ENCODE results near the gene HEBP1.

Gene HEBP1

DNA sequence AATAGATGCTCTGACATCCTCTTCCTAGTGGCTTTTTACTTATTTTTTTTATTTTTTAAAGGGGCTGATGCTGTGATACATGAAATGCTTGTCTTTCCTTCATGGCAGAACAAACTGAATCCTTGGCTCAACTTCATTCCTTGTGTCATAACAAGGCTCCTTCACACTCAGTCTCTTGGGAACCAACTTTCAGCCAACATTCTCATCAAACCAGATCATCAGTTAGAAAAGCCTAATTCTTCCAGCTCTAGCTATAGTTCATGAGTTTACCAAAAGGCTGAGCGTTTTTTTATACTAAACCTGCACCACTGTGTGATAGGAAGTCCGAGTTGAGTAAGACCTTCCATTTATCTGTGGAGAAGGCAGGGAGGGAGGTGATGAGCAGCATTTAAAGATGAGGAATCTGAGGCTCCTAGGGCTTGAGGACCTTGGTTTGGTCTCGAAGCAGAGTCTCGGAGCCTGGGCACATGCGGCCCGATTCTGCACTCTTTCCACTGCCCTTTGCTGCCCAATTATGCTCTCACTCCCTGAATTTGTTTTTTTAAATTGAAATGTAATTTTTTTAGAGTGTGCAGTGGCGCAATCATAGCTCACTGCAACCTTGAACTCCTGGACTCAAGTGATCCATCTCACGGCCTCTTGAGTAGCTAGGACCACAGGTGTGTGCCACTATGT is 56.3 kb downstream of the HEBP1 start:
- Histone ChIP-seq H3K79me2 (ENCODE audit: insufficient read depth, low read depth) (no peaks in the 10 kb centered on the region), H3K27ac (no peak overlapping the region), H3K27me3 (ENCODE audit: insufficient read depth, low read depth) (no peaks in the 10 kb centered on the region), H3K4me3 (IDR thresholded peaks at IDR 0.05; ENCODE audit: insufficient read depth, low read depth, low read length) (no peak overlapping the region), H4K20me1 (ENCODE audit: insufficient read depth) (no peaks in the 10 kb centered on the region), H3K4me2 (no peak overlapping the region), H3K36me3 (ENCODE audit: insufficient read depth) (no peaks in the 10 kb centered on the region), H3K9ac (no peak overlapping the region), H3K4me1 (ENCODE audit: low read depth, poor library complexity, severe bottlenecking) (no peaks in the 10 kb centered on the region), H2AFZ (ENCODE audit: low read depth) (no peak overlapping the region)
- TF ChIP-seq, protein P1, sequence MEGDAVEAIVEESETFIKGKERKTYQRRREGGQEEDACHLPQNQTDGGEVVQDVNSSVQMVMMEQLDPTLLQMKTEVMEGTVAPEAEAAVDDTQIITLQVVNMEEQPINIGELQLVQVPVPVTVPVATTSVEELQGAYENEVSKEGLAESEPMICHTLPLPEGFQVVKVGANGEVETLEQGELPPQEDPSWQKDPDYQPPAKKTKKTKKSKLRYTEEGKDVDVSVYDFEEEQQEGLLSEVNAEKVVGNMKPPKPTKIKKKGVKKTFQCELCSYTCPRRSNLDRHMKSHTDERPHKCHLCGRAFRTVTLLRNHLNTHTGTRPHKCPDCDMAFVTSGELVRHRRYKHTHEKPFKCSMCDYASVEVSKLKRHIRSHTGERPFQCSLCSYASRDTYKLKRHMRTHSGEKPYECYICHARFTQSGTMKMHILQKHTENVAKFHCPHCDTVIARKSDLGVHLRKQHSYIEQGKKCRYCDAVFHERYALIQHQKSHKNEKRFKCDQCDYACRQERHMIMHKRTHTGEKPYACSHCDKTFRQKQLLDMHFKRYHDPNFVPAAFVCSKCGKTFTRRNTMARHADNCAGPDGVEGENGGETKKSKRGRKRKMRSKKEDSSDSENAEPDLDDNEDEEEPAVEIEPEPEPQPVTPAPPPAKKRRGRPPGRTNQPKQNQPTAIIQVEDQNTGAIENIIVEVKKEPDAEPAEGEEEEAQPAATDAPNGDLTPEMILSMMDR (conservative IDR thresholded peaks at IDR 0.05; ENCODE audit: low read depth, low read length), result no peak

DNA sequence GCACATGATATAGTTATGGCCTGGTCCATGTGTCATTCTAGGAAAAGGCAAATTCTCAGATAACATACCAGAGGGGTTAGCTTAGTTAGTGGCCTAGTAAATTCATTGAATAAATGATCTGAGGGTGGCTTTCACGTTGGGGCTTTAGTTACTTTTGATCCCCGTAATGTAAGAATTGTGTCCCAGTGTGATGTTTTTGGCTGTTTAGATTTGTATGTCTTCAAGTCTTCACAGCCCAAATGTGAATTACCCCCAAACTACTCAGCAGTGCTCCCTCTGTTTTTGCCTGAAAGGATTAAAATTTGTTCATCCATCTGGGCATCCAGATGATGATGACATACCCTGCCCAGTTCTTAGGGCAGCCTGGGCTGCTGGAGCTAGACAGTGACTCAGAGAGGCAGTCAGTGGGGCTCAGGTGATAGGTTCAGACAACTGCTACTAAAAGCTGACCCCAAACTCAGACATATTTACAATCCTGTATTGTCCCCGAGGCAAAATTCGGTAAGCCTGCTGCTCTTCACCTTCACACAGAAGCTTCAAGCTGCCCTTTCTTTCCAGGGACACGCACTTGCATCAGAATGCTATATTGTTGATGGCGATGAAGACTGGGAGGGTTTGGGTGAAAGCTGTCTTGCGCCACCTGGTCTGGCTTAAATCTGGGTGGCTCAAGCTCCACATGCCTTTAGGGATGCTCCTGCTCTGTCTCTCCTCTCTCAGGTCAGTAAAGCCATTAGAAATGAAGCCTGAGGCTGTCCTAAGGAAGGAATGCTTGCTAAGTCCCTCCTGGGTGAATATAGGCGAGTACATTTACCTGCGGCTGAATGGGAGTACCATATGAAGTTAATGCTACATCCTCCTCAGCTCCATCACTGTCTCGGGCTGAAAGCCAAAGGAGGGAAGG is 58.4 kb downstream of the HEBP1 start:
- no peaks in the 10 kb centered on the region for H3K4me1 ChIP-seq (ENCODE audit: low read depth, poor library complexity, severe bottlenecking)
- H3K79me2 ChIP-seq (ENCODE audit: insufficient read depth, low read depth), result no peaks in the 10 kb centered on the region
- no peaks in the 10 kb centered on the region for H3K36me3 ChIP-seq (ENCODE audit: insufficient read depth)
- H3K4me3 ChIP-seq (IDR thresholded peaks at IDR 0.05; ENCODE audit: insufficient read depth, low read depth, low read length), result no peak overlapping the region
- no peak overlapping the region for H3K27ac ChIP-seq
- H2AFZ ChIP-seq (ENCODE audit: low read depth), result no peak overlapping the region
- no peaks in the 10 kb centered on the region for H3K27me3 ChIP-seq (ENCODE audit: insufficient read depth, low read depth)
- TF ChIP-seq, protein P1 (conservative IDR thresholded peaks at IDR 0.05; ENCODE audit: low read depth, low read length), result no peak
- no peak overlapping the region for H3K4me2 ChIP-seq
- no peaks in the 10 kb centered on the region for H4K20me1 ChIP-seq (ENCODE audit: insufficient read depth)
- H3K9ac ChIP-seq, result no peak overlapping the region

DNA sequence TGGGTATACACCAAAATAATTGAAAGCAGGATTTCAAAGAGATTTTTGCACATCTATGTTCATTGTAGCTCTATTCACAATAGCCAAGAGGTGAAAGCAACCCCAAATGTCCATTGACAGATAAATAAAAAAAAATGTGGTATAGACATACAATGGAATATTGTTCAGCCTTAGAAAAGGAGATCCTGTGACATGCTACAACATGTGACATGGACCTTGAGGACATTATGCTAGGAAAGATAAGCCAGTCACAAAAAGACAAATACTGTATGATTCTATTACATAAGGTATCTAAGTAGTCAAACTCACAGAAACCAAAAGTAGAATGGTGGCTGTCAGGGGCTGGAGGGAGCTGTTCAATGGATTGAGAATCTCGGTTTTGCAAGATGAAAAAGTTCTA is 60.2 kb downstream of the HEBP1 start:
- H3K27me3 ChIP-seq (ENCODE audit: insufficient read depth, low read depth), result no peaks in the 10 kb centered on the region
- no peak overlapping the region for H3K4me3 ChIP-seq (IDR thresholded peaks at IDR 0.05; ENCODE audit: insufficient read depth, low read depth, low read length)
- no peak overlapping the region for H3K9ac ChIP-seq
- H3K79me2 ChIP-seq (ENCODE audit: insufficient read depth, low read depth), result no peaks in the 10 kb centered on the region
- TF ChIP-seq, protein P1 (conservative IDR thresholded peaks at IDR 0.05; ENCODE audit: low read depth, low read length), result no peak
- H3K36me3 ChIP-seq (ENCODE audit: insufficient read depth), result no peaks in the 10 kb centered on the region
- no peak overlapping the region for H2AFZ ChIP-seq (ENCODE audit: low read depth)
- H3K4me1 ChIP-seq (ENCODE audit: low read depth, poor library complexity, severe bottlenecking), result no peaks in the 10 kb centered on the region
- H4K20me1 ChIP-seq (ENCODE audit: insufficient read depth), result no peaks in the 10 kb centered on the region
- no peak overlapping the region for H3K27ac ChIP-seq
- no peak overlapping the region for H3K4me2 ChIP-seq

DNA sequence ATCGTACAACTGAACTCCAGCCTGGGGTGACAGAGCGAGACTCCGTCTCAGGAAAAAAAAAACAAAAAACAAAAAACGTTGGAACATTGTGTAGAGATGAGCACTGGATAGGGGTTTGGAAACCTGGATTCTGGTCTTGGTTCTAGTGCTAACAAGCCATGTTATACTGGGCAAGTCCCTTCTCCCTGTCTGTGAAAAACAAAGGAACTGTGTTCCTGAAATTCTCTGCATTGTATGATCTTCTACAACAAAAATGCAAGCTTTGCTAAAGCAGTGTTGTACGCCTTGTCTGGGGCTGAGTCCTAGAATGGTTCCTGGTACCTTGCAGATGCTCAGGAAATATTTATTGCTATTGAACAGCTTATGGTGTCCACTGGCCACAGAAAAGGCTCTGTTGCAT is 61.5 kb downstream of the HEBP1 start:
- no peak overlapping the region for H3K27ac ChIP-seq
- H3K36me3 ChIP-seq (ENCODE audit: insufficient read depth), result no peaks in the 10 kb centered on the region
- no peak overlapping the region for H3K4me2 ChIP-seq
- H3K4me3 ChIP-seq (IDR thresholded peaks at IDR 0.05; ENCODE audit: insufficient read depth, low read depth, low read length), result no peak overlapping the region
- H3K9ac ChIP-seq, result no peak overlapping the region
- TF ChIP-seq, protein P1 (conservative IDR thresholded peaks at IDR 0.05; ENCODE audit: low read depth, low read length), result no peak
- H4K20me1 ChIP-seq (ENCODE audit: insufficient read depth), result no peaks in the 10 kb centered on the region
- H3K4me1 ChIP-seq (ENCODE audit: low read depth, poor library complexity, severe bottlenecking), result no peaks in the 10 kb centered on the region
- H3K27me3 ChIP-seq (ENCODE audit: insufficient read depth, low read depth), result no peaks in the 10 kb centered on the region
- H3K79me2 ChIP-seq (ENCODE audit: insufficient read depth, low read depth), result no peaks in the 10 kb centered on the region
- no peak overlapping the region for H2AFZ ChIP-seq (ENCODE audit: low read depth)
